ENCODE results near the gene ZNF317.
"Not testable (repeated sequence)": the region's sequence is repeated elsewhere in the genome, so short reads cannot be mapped to it uniquely, and the experiment has no call there.

The ZNF317 gene

DNA sequence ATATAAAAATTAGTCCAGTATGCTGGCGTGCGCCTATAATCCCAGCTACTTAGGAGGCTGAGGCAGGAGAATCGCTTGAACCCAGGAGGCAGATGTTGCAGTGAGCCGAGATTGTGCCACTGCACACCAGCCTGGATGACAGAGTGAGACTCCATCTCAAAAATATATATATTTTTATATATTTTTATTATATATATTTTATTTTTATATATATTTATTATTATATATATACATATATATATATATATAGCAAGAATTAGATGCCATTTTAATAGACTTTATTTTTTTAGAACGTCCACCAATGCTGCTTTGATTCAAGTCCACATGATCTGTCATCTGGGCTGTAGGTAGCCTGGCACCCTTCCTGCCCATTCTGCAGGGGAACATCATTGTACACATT, 35.1 kb downstream of the ZNF317 start:
- DNase-seq (ENCODE audit: low read depth): no peak

DNA sequence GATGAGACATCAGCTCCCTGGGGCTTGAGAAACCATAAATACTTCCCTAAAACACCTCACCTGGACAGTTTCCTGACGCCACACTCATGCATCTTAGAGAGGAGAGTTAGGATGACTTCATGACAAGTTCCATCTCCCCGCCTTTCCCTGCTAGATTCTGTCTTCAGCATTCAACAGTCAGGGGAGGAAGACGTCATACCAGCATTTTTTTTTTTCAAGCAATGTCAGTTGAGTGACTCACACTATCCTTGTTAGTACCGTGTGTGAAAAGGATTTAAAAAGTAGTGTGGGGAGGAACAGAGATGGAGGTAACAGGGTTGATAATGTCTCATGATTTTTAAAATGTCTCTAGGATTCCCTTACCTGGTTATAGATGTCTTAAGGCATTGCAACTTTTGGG, 38.7 kb downstream of the ZNF317 start, which contains the start of gene OR7D2:
Gene OR7D2, plus strand, starts transcription at position 79 of the 400 bp plus-strand sequence. CDS start 6,803 bp downstream, outside the sequence.
- no peak for DNase-seq (ENCODE audit: low read depth)

DNA sequence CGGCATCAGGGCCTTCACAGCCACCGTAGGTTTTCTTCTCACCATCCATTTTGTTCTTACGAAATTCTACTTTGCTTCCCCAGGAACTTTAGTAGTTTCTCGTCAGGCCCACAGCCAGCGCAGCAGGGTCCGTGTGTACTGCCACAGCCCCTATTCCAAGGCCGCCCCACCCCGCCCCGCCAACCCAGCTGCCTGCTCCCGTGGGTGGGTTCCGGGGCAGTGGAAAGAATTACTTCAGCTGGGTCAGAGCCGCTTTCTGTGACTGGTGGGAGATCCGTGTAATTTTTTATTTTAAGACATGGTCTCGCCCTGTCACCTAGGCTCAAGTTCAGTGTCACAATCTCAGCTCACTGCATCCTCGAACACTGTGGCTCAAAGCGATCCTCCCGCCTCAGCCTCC, 42.8 kb downstream of the ZNF317 start:
- no peak for DNase-seq (ENCODE audit: low read depth)

DNA sequence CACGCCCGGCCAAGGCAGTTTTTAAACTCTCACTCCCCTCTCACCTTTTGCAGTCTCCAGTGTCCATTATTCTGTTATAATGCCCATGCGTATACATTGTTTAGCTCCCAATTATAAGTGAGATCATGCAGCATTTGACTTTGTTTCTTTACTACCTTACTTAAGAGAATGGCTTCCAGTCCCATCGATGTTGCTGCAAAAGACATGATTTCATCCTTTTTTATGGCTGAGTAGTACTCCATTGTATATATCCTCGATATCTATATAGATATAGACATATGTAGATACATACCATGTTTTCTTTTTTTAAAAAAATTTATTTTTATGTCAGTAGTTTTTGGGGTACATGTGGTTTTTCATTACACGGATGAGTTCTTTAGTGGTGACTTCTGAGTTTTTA, 47.0 kb downstream of the ZNF317 start:
- no peak for DNase-seq (ENCODE audit: low read depth)

DNA sequence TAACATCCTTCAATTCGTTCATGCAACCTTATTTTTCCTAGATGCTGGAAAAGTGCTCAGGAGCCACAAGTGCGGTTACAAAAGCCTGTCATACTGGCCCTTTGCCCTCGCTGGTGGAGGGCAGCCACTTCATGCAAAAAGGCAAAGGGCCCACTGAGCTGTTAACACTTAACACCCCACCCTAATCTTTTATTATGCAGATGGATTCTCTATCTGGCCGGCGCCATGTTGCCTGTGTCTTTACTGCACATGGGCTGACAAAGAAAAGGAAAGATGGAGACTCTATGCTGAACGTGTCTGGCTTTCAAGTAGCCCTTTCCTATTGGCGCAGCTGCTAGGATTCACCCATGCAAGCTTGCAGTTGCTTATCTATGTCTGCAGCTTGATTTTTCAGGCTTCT, 49.3 kb downstream of the ZNF317 start:
- no peak for DNase-seq (ENCODE audit: low read depth)

DNA sequence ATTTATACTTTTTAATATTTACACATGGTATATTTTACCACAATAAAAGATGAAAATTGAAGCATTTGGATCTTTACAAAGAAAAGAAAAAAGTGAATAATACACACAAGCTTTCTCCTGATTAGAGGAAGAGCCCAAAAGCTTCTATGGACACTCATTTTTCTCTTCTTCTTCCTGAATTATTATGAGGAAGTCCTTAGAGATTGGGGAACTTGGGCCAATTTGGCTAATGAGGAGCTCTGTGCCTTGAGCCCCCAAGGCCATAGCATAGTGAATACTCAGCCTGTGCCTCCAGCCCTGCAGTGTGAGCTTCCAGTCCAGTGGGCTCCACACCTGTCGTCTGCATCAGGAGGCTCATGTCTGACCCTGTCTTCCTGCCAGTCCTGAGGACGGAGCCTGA, 57.8 kb downstream of the ZNF317 start:
- DNase-seq (ENCODE audit: low read depth): not testable (repeated sequence)

DNA sequence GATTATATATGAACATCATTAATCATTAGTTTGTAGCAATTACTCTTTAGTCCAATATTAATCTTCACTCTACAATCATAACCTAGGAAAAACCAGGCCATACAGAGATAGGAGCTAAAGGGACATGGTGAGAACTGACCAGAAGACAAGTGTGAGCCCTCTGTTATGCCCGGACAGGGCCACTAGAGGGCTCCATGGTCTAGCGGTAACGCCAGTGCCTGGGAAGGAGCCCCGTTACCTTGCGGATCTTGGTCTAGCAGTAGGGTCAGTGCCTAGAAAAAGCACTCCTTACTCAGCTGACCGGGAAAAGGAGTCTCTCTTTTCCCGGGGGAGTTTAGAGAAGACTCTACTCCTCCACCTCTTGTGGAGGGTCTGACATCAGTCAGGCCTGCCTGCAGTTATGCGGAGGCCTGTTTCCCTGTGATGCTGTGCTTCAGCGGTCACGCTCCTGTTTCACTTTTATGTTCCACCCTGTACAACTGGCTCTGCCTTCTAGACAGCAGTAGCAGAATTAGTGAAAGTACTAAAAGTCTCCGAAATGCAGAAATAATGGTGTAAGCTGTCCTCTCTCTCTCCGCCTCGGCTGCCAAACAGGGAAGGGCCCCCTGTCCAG, 65.4 kb downstream of the ZNF317 start:
- DNase-seq (ENCODE audit: low read depth): peak; percentile 10
